Mesenteric fat pad (tissue), 1 donor: ENCODE measurements around the gene EFNA4. TPM values are rescaled to one million over a fixed set of nuclear protein-coding genes. Genes with fewer than 3 reads are reported as not detected.

ENCODE experiments used
- DNase-seq: peaks from one replicate; pipeline ENCODE4 v3.0.0-alpha.2; 2020; ENCODE audit warnings: low spot score
- long read RNA-seq: library from polyadenylated mRNA; unstranded; transcript quantifications from one replicate; pipeline ENCODE4 v2.0.0, GENCODE V29; 2020
- total RNA-seq: library from RNA; stranded (reverse); fragmentation: NEBNext Ultra II Directional; extraction: Animal tissue kit (Norgen Biotek cat#: 25700); gene quantifications from one replicate; pipeline ENCODE4 v1.2.1, GENCODE V29; 2021
- donor health status: DM: yes; HTN: yes; CAD: no.

EFNA4 gene
- 3.1 TPM for total RNA-seq
- long read RNA-seq, transcript EFNA4-202 (4 exons, 1,263 nt): major isoform, 11 of 13 reads
- long read RNA-seq, partial matches to known transcripts: 0 of 13 reads
- long read RNA-seq, other reads (novel, unspliced or antisense): 1 of 13 reads

GRCh38 chr1:155063550-155064110 lies at the start of gene EFNA4:
EFNA4 (plus strand) TSS chr1:155063740; CDS start chr1:155063824, 84 bp downstream.
- DNase-seq: no peak

- no peak for DNase-seq
These were observed 48.6 kb upstream of the EFNA4 start for GRCh38 chr1:155014709-155015508.

- no peak for DNase-seq
These were observed 47.9 kb upstream of the EFNA4 start for GRCh38 chr1:155015527-155016230.

GRCh38 chr1:155016231-155016831 lies 47.2 kb upstream of the EFNA4 start:
- no peak for DNase-seq

GRCh38 chr1:155017041-155017945 lies 46.2 kb upstream of the EFNA4 start:
- peak; percentile 97 for DNase-seq

- DNase-seq: no peak
These were observed 45.6 kb upstream of the EFNA4 start for GRCh38 chr1:155017946-155018316.

- DNase-seq: no peak
These were observed 44.8 kb upstream of the EFNA4 start for GRCh38 chr1:155018617-155019348.

- no peak for DNase-seq
These were observed 43.9 kb upstream of the EFNA4 start for GRCh38 chr1:155019377-155020245.

- DNase-seq: no peak
These were observed 41.2 kb upstream of the EFNA4 start for GRCh38 chr1:155022136-155022926.

- no peak for DNase-seq
These were observed 40.7 kb upstream of the EFNA4 start for GRCh38 chr1:155022927-155023236.

- DNase-seq: no peak
These were observed 39.9 kb upstream of the EFNA4 start for GRCh38 chr1:155023627-155024026.

- no peak for DNase-seq
These were observed 39.2 kb upstream of the EFNA4 start for GRCh38 chr1:155024315-155024714.

GRCh38 chr1:155026154-155026553 lies 37.4 kb upstream of the EFNA4 start:
- no peak for DNase-seq

- DNase-seq: no peak
These were observed 37.0 kb upstream of the EFNA4 start for GRCh38 chr1:155026588-155026987.

GRCh38 chr1:155029513-155030242 lies 33.9 kb upstream of the EFNA4 start:
- no peak for DNase-seq

- DNase-seq: no peak
These were observed 33.2 kb upstream of the EFNA4 start for GRCh38 chr1:155030243-155030795.

GRCh38 chr1:155030899-155031298 lies 32.6 kb upstream of the EFNA4 start:
- DNase-seq: no peak
